Activated CD4-positive, alpha-beta T cell treated with anti-CD3 and anti-CD28 coated beads, Interleukin-2, amount 50 U/mL, for 16 hours (primary cell): ENCODE measurements around the gene CYP1A1.
"Not testable (repeated sequence)": the region's sequence is repeated elsewhere in the genome, so short reads cannot be mapped to it uniquely, and the experiment has no call there.

Experiments used
- DNase-seq: peaks from one replicate; pipeline ENCODE4 v3.0.0-alpha.2; 2020

Gene CYP1A1

GRCh38 chr15:74725225-74725774 is at the start of gene CYP1A1:
Gene CYP1A1 (minus strand): TSS chr15:74725528. CDS start chr15:74723097, 2,431 bp downstream.
- DNase-seq = peak; percentile 18

GRCh38 chr15:74773731-74774252 is 48.5 kb upstream of the CYP1A1 start:
- no peak for DNase-seq

- DNase-seq = no peak
Observed at GRCh38 chr15:74773329-74773728, 48.0 kb upstream of the CYP1A1 start.

GRCh38 chr15:74770211-74770903 is 45.0 kb upstream of the CYP1A1 start:
- no peak for DNase-seq

GRCh38 chr15:74769463-74770025 is 44.2 kb upstream of the CYP1A1 start:
- no peak for DNase-seq

- DNase-seq = peak; percentile 71
Observed at GRCh38 chr15:74768771-74769342, 43.5 kb upstream of the CYP1A1 start.

GRCh38 chr15:74768099-74768770 is 42.9 kb upstream of the CYP1A1 start:
- no peak for DNase-seq

GRCh38 chr15:74767167-74768098 is 42.1 kb upstream of the CYP1A1 start:
- DNase-seq = no peak

GRCh38 chr15:74763416-74763815 is 38.1 kb upstream of the CYP1A1 start:
- no peak for DNase-seq

- no peak for DNase-seq
Observed at GRCh38 chr15:74762791-74763150, 37.4 kb upstream of the CYP1A1 start.

GRCh38 chr15:74758736-74759135 is 33.4 kb upstream of the CYP1A1 start:
- no peak for DNase-seq

- DNase-seq = no peak
Observed at GRCh38 chr15:74754593-74755215, 29.4 kb upstream of the CYP1A1 start.

- no peak for DNase-seq
Observed at GRCh38 chr15:74752531-74752930, 27.2 kb upstream of the CYP1A1 start.

GRCh38 chr15:74752011-74752410 is 26.7 kb upstream of the CYP1A1 start:
- no peak for DNase-seq

GRCh38 chr15:74750751-74751150 is 25.4 kb upstream of the CYP1A1 start:
- no peak for DNase-seq

- DNase-seq = no peak
Observed at GRCh38 chr15:74749832-74750231, 24.5 kb upstream of the CYP1A1 start.

- no peak for DNase-seq
Observed at GRCh38 chr15:74748322-74748946, 23.1 kb upstream of the CYP1A1 start, which contains the start of gene CYP1A2. Gene CYP1A2 (plus strand): TSS chr15:74748845. CDS start chr15:74749739, 894 bp downstream.

- DNase-seq = no peak
Observed at GRCh38 chr15:74746389-74746788, 21.1 kb upstream of the CYP1A1 start.

- no peak for DNase-seq
Observed at GRCh38 chr15:74742422-74742821, 17.1 kb upstream of the CYP1A1 start.

- DNase-seq = not testable (repeated sequence)
Observed at GRCh38 chr15:74738239-74738638, 12.9 kb upstream of the CYP1A1 start.

GRCh38 chr15:74735305-74735704 is 10.0 kb upstream of the CYP1A1 start:
- DNase-seq = no peak
